Measurements from ENCODE around the gene ANKS1B. TPM values are rescaled to one million over a fixed set of nuclear protein-coding genes. Genes with fewer than 3 reads are reported as not detected.

ANKS1B gene
- total and polyA plus RNA-seq, 10 of the 15 experiments (the other 5 are each of a cell fraction or from before 2014, with no cell fraction given) = 0.16 to 1.3 (median 0.82) TPM; not detected in 7

GRCh38 chr12:99042226-99042625 is 942.5 kb downstream of the ANKS1B start (continued):
- TF ChIP-seq PBX3 (IDR thresholded peaks at IDR 0.05; ENCODE audit: insufficient replicate concordance, low read depth, low read length) = no peak
- TF ChIP-seq CUX1 (IDR thresholded peaks at IDR 0.05; ENCODE audit: insufficient replicate concordance, low read depth, low read length) = no peak
- TF ChIP-seq DPF2 (IDR thresholded peaks at IDR 0.05) = no peak

GRCh38 chr12:99039367-99040120 is 945.2 kb downstream of the ANKS1B start:
- Histone ChIP-seq H3K79me2 (ENCODE audit: control insufficient read depth, insufficient read depth, low read length) (no peaks in the 10 kb centered on the region), H3K27me3 (replicated peaks in 1 of 2; ENCODE audit: control insufficient read depth in 2 of 2, insufficient read depth in 2 of 2, low read length in 1 of 2) (peaks cover 0 to 3% of the 10 kb centered on the region in 2 experiments; a peak in 2 of 4 replicates), H3K27ac (ENCODE audit: control insufficient read depth, insufficient read depth) (no peak overlapping the region), H3K4me3 (no peak overlapping the region), H3K4me2 (ENCODE audit: control insufficient read depth, insufficient read depth) (no peak overlapping the region), H3K9me3 (replicated peaks; ENCODE audit: control insufficient read depth, insufficient read depth, low read length) (no peaks in the 10 kb centered on the region), H3K36me3 (ENCODE audit: control insufficient read depth in 2 of 2, insufficient read depth in 2 of 2, low read length in 1 of 2) (no peaks in the 10 kb centered on the region), H4K20me1 (ENCODE audit: control insufficient read depth, insufficient read depth) (no peaks in the 10 kb centered on the region), H2AFZ (ENCODE audit: control insufficient read depth, low read depth, low read length) (no peak overlapping the region), H3K4me1 (ENCODE audit: control insufficient read depth, insufficient read depth, low read length) (no peaks in the 10 kb centered on the region), H3K9ac (ENCODE audit: control insufficient read depth, insufficient read depth, low read length) (no peak overlapping the region)
- POLR2A ChIA-PET = no interaction called here
- no peak for FAIRE-seq
- RAD21 ChIA-PET (ENCODE audit: unreplicated experiment) = no interaction called here
- DNase-seq (ENCODE audit: low read depth, low spot score) = no peak
- in situ Hi-C loops (cut with MboI) (loop anchor here (5.0 to 10.0 kb wide), 2 partner anchors 625 to 728 kb away; no protein-coding TSS in a partner anchor), intact Hi-C loops (cut with micrococcal nuclease; ENCODE audit: unreplicated experiment) (loop anchor here (10.0 kb wide), 1 partner anchor 215 kb away; no protein-coding TSS in a partner anchor)
- CTCF ChIA-PET = interaction anchor here (1.1 to 2.3 kb wide), 2 partner anchors 14 to 581 kb away, joined by 3 to 7 read pairs; no protein-coding TSS in a partner anchor
- SMC1A ChIA-PET (ENCODE audit: uncharacterized antibody, unreplicated experiment) = interaction anchor here (1.1 kb wide), 1 partner anchor 20 kb away, joined by 3 read pairs; no protein-coding TSS in a partner anchor
- BruUV-seq (replicated peaks) = no TSS peak
- 41% methylated on average over 9 of the region's 9 CpGs for WGBS (ENCODE audit: insufficient coverage, insufficient replicate concordance, low lambda C conversion rate, missing lambda C conversion rate)
- peak; percentile 50; the same call in 2 of the 3 replicates for ATAC-seq
- TF ChIP-seq NFYA (IDR thresholded peaks at IDR 0.05; ENCODE audit: borderline replicate concordance, low read depth, low read length) (no peak), NFYB (IDR thresholded peaks at IDR 0.05; ENCODE audit: insufficient read depth, low read depth, low read length) (no peak), E2F8 (IDR thresholded peaks at IDR 0.05; ENCODE audit: low read depth, partially characterized antibody) (no peak), ASH2L (IDR thresholded peaks at IDR 0.05; ENCODE audit: borderline replicate concordance, low read depth) (no peak)
